ENCODE measurements around the gene ANKFY1. TPM values are rescaled to one million over a fixed set of nuclear protein-coding genes. Genes with fewer than 3 reads are reported as not detected.

ANKFY1 gene
- polyA plus RNA-seq, 1 of the 3 experiments (the other 2 are of a cell fraction): 29.6 TPM

DNA sequence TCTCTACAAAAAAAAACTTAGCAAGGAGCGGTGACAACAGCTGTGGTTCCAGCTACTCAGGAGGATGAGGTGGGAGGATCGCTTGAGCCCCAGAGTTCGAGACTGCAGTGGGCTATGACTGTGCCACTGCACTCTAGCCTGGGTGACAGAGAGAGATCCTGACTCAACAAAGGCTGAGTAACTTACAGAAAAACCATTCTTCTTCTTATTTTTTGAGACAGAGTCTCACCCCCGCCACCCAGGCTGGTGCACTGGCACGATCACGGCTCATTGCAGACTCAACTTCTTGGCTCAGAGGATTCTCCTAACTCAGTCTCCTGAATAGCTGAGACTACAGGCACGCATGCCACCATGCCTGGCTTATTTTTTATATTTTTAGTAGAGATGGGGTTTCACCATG lies 64.8 kb downstream of the ANKFY1 start:
- no peaks in the 10 kb centered on the region for H3K9me3 ChIP-seq
- H3F3A ChIP-seq (replicated peaks; ENCODE audit: insufficient read depth): peaks cover 6% of the 10 kb centered on the region
- no peaks in the 10 kb centered on the region for H3K9me2 ChIP-seq
- peaks cover 0 to 3% of the 10 kb centered on the region in 2 experiments; a peak in 1 of 4 replicates for H3K4me1 ChIP-seq (ENCODE audit: control insufficient read depth in 1 of 2, insufficient read depth in 2 of 2, low read depth in 1 of 2, low read length in 1 of 2)
- peaks cover 4% of the 10 kb centered on the region; the same call in 1 of the 2 replicates for H3K79me2 ChIP-seq (ENCODE audit: insufficient read depth)
- no peak for DNase-seq
- H3K36me3 ChIP-seq (replicated peaks in 1 of 2; ENCODE audit: control insufficient read depth in 1 of 2, insufficient read depth in 2 of 2, low read length in 1 of 2): peaks cover 13 to 17% of the 10 kb centered on the region in 2 experiments
- 0 out of 2 replicates have a peak, but pooled peaks cover 3% of the 10 kb centered on the region for H4K20me1 ChIP-seq (ENCODE audit: insufficient read depth)
- H3K4me2 ChIP-seq: no peak overlapping the region
- no peak overlapping the region for H3K4me3 ChIP-seq (ENCODE audit: low read depth in 2 of 2, low read length in 1 of 2)
- no peaks in the 10 kb centered on the region for H3K27me3 ChIP-seq (ENCODE audit: insufficient read depth)
- TF ChIP-seq FOXJ3 (CRISPR knock-in tag; IDR thresholded peaks at IDR 0.05) (no peak), RAD21 (IDR thresholded peaks at IDR 0.05; ENCODE audit: low read length) (no peak), GABPA (IDR thresholded peaks at IDR 0.05; ENCODE audit: low read depth) (no peak), POLR2AphosphoS5 (IDR thresholded peaks at IDR 0.05; ENCODE audit: low read depth, low read length) (no peak)
- H2AFZ ChIP-seq (ENCODE audit: low read depth): no peak overlapping the region
- no peak overlapping the region for H3K9ac ChIP-seq
- 79% methylated on average over 7 of the region's 7 CpGs for whole genome bisulfite sequencing (ENCODE audit: low lambda C conversion rate)
- ChIA-PET CTCF (interaction anchor here (2.1 to 2.5 kb wide), 2 partner anchors 11 to 32 kb away, joined by 6 to 18 read pairs; no protein-coding TSS in a partner anchor), POLR2A (no interaction called here)
- H3K27ac ChIP-seq (ENCODE audit: low read depth in 2 of 2, low read length in 1 of 2): no peak overlapping the region

DNA sequence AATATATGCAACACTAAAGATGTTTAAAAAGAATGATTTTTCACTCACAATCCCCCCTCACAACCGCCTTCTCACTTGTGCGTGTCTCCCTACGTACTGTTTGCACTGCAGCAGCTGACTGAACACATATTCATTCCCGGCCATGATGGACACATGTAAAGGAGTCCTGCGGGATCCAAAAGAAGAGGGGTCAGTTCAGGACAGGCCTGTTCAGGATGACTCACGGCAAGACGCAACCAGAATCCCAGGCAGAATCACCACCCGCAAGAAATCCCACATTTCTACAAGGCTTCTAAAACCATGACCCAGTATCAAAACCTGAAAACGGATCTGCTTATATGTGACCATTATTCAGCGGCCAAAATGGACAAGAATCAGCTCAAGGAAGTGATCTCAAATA lies 68.5 kb downstream of the ANKFY1 start:
- no peaks in the 10 kb centered on the region for H3K9me3 ChIP-seq
- no peaks in the 10 kb centered on the region for H3K4me1 ChIP-seq (ENCODE audit: control insufficient read depth in 1 of 2, insufficient read depth in 2 of 2, low read depth in 1 of 2, low read length in 1 of 2)
- H3K4me2 ChIP-seq: no peak overlapping the region; the same call in 1 of the 2 replicates
- peaks cover 4% of the 10 kb centered on the region; the same call in 1 of the 2 replicates for H3K79me2 ChIP-seq (ENCODE audit: insufficient read depth)
- H3K9ac ChIP-seq: no peak overlapping the region
- no peaks in the 10 kb centered on the region for H4K20me1 ChIP-seq (ENCODE audit: insufficient read depth)
- peaks cover 21 to 24% of the 10 kb centered on the region in 2 experiments for H3K36me3 ChIP-seq (replicated peaks in 1 of 2; ENCODE audit: control insufficient read depth in 1 of 2, insufficient read depth in 2 of 2, low read length in 1 of 2)
- H3K9me2 ChIP-seq: no peaks in the 10 kb centered on the region
- no peak overlapping the region for H2AFZ ChIP-seq (ENCODE audit: low read depth)
- H3K4me3 ChIP-seq (ENCODE audit: low read depth in 2 of 2, low read length in 1 of 2): no peak overlapping the region
- H3K27me3 ChIP-seq (ENCODE audit: insufficient read depth): no peaks in the 10 kb centered on the region
- WGBS (ENCODE audit: low lambda C conversion rate): 85% methylated on average over 10 of the region's 10 CpGs
- ChIA-PET POLR2A (no interaction called here), CTCF (interaction anchor here (0.6 to 0.9 kb wide), 2 partner anchors 10 kb away, joined by 3 read pairs; no protein-coding TSS in a partner anchor)
- peak overlapping the region in 1 of 2 experiments; percentile 61; a peak in 2 of 4 replicates for H3K27ac ChIP-seq (ENCODE audit: low read depth in 2 of 2, low read length in 1 of 2)
- no peak for DNase-seq
- H3F3A ChIP-seq (replicated peaks; ENCODE audit: insufficient read depth): no peaks in the 10 kb centered on the region
- no peak for TF ChIP-seq RXRA (IDR thresholded peaks at IDR 0.05; ENCODE audit: borderline replicate concordance, low read depth)
- no peak for TF ChIP-seq TCF12 (IDR thresholded peaks at IDR 0.05)
- TF ChIP-seq, protein P1, sequence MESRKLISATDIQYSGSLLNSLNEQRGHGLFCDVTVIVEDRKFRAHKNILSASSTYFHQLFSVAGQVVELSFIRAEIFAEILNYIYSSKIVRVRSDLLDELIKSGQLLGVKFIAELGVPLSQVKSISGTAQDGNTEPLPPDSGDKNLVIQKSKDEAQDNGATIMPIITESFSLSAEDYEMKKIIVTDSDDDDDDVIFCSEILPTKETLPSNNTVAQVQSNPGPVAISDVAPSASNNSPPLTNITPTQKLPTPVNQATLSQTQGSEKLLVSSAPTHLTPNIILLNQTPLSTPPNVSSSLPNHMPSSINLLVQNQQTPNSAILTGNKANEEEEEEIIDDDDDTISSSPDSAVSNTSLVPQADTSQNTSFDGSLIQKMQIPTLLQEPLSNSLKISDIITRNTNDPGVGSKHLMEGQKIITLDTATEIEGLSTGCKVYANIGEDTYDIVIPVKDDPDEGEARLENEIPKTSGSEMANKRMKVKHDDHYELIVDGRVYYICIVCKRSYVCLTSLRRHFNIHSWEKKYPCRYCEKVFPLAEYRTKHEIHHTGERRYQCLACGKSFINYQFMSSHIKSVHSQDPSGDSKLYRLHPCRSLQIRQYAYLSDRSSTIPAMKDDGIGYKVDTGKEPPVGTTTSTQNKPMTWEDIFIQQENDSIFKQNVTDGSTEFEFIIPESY (IDR thresholded peaks at IDR 0.05; ENCODE audit: borderline replicate concordance, low read depth): no peak
- TF ChIP-seq, protein P2, sequence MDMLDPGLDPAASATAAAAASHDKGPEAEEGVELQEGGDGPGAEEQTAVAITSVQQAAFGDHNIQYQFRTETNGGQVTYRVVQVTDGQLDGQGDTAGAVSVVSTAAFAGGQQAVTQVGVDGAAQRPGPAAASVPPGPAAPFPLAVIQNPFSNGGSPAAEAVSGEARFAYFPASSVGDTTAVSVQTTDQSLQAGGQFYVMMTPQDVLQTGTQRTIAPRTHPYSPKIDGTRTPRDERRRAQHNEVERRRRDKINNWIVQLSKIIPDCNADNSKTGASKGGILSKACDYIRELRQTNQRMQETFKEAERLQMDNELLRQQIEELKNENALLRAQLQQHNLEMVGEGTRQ (IDR thresholded peaks at IDR 0.05; ENCODE audit: borderline replicate concordance, low read depth, low read length): no peak
- no peak for TF ChIP-seq TEAD4 (IDR thresholded peaks at IDR 0.05; ENCODE audit: borderline replicate concordance, insufficient read depth)
- TF ChIP-seq, protein P3, sequence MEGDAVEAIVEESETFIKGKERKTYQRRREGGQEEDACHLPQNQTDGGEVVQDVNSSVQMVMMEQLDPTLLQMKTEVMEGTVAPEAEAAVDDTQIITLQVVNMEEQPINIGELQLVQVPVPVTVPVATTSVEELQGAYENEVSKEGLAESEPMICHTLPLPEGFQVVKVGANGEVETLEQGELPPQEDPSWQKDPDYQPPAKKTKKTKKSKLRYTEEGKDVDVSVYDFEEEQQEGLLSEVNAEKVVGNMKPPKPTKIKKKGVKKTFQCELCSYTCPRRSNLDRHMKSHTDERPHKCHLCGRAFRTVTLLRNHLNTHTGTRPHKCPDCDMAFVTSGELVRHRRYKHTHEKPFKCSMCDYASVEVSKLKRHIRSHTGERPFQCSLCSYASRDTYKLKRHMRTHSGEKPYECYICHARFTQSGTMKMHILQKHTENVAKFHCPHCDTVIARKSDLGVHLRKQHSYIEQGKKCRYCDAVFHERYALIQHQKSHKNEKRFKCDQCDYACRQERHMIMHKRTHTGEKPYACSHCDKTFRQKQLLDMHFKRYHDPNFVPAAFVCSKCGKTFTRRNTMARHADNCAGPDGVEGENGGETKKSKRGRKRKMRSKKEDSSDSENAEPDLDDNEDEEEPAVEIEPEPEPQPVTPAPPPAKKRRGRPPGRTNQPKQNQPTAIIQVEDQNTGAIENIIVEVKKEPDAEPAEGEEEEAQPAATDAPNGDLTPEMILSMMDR (IDR thresholded peaks at IDR 0.05): no peak
- TF ChIP-seq, protein P4, sequence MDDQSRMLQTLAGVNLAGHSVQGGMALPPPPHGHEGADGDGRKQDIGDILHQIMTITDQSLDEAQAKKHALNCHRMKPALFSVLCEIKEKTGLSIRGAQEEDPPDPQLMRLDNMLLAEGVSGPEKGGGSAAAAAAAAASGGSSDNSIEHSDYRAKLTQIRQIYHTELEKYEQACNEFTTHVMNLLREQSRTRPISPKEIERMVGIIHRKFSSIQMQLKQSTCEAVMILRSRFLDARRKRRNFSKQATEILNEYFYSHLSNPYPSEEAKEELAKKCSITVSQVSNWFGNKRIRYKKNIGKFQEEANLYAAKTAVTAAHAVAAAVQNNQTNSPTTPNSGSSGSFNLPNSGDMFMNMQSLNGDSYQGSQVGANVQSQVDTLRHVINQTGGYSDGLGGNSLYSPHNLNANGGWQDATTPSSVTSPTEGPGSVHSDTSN (IDR thresholded peaks at IDR 0.05): no peak
- TF ChIP-seq NFIC (IDR thresholded peaks at IDR 0.05; ENCODE audit: borderline replicate concordance): no peak
- TF ChIP-seq SIN3A (IDR thresholded peaks at IDR 0.05; ENCODE audit: borderline replicate concordance, low read depth, low read length): no peak
- TF ChIP-seq EP300 (IDR thresholded peaks at IDR 0.05; ENCODE audit: borderline replicate concordance in 1 of 2, low read depth in 1 of 2, low read length in 1 of 2): no peak
- TF ChIP-seq, protein P5, sequence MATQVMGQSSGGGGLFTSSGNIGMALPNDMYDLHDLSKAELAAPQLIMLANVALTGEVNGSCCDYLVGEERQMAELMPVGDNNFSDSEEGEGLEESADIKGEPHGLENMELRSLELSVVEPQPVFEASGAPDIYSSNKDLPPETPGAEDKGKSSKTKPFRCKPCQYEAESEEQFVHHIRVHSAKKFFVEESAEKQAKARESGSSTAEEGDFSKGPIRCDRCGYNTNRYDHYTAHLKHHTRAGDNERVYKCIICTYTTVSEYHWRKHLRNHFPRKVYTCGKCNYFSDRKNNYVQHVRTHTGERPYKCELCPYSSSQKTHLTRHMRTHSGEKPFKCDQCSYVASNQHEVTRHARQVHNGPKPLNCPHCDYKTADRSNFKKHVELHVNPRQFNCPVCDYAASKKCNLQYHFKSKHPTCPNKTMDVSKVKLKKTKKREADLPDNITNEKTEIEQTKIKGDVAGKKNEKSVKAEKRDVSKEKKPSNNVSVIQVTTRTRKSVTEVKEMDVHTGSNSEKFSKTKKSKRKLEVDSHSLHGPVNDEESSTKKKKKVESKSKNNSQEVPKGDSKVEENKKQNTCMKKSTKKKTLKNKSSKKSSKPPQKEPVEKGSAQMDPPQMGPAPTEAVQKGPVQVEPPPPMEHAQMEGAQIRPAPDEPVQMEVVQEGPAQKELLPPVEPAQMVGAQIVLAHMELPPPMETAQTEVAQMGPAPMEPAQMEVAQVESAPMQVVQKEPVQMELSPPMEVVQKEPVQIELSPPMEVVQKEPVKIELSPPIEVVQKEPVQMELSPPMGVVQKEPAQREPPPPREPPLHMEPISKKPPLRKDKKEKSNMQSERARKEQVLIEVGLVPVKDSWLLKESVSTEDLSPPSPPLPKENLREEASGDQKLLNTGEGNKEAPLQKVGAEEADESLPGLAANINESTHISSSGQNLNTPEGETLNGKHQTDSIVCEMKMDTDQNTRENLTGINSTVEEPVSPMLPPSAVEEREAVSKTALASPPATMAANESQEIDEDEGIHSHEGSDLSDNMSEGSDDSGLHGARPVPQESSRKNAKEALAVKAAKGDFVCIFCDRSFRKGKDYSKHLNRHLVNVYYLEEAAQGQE (IDR thresholded peaks at IDR 0.05; ENCODE audit: low read depth, low read length): no peak
- TF ChIP-seq TAF1 (IDR thresholded peaks at IDR 0.05; ENCODE audit: borderline replicate concordance, low read depth, low read length): no peak
- TF ChIP-seq ELF1 (IDR thresholded peaks at IDR 0.05): no peak

All from SK-N-SH (cell line).